Stimulated activated CD4-positive, alpha-beta T cell treated with anti-CD3 and anti-CD28 coated beads, Interleukin-15, amount 100 ng/mL, for 24 hours (primary cell): ENCODE data around the gene CHCHD4.
A peak's percentile ranks its signal among the peaks of the same experiment; 100 is the strongest.

Experiments
- DNase-seq: peaks from one replicate; pipeline ENCODE4 v3.0.0-alpha.2; 2020

CHCHD4 gene

GRCh38 chr3:14148041-14148985, 23.6 kb upstream of the CHCHD4 start:
- DNase-seq = no peak

DNA sequence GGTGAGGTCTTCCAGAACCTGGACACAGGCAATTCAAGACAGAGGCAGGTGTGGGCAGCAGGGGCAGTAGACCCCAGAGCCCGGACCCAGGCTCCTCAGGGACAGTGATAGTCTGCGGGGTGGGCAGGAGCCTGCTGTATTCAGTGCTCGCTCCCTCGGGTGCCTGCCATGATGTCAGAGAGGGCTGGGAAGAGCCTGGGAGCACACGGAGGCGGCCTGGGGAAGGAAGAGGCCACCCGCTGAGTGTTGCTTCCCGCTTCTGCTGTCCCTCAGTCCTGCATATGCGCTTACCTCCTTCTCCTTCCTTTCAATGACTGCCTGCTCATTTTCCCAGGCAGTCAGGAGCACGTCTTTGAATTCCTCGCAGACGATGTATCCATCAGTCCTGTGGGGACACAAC, 22.9 kb upstream of the CHCHD4 start:
- no peak for DNase-seq

DNA sequence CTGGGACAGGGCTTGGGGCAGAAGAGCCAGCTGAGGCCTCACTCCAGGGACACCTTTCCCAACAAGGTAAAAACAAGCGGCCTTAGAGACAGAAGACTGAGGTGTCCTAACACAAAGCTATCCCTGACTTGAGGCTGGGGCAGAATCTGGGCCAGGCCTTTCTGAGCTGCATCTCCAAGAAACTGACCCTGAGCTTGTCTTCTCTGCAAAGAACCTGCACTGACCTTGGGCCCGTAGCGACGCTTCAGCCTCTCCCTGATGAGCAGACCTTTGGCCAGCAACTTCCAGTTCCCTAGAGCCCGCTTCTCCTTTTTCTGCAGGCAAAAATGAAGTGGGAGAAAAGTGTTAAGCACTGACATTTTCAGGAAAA, 22.4 kb upstream of the CHCHD4 start:
- DNase-seq = no peak

GRCh38 chr3:14146381-14147065, 21.9 kb upstream of the CHCHD4 start:
- no peak for DNase-seq

DNA sequence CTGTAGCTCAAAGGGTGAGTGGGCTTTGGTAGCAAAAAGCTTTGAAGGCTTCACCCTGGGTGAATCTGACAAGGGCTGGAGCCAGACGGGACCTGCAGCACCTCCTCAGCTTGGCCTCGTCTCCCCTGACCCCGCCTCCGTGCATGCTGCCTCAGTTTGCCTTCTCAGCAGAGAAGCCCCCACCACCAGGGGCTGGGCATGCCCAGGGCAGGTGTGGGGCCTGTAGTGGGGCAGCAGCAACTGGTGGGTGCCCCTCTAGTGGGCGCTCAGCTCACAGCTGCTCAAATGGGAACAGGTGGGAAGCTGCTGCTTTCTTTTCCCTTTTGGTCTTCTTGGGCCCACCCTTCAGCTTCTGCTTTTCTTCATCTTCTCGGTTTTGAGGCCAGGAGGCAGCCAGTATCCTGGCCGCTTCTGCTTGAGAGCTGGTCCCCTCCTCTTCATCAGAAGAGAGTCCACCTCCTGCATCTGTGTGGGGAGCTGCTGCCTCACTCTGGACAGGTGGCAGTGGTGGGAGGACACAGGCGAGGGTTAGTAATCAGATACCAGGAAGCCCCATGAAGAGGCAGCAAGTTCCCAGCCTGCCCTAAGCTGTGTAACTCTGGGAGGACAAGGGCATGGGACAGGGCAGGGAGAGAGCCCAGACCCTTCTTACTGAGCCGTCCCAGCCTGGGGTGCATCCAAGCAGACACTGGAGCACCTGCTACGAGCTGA, 21.2 kb upstream of the CHCHD4 start:
- DNase-seq = no peak

GRCh38 chr3:14145236-14145635, 20.6 kb upstream of the CHCHD4 start:
- DNase-seq = no peak

- DNase-seq = peak; percentile 58
These were observed 19.9 kb upstream of the CHCHD4 start for GRCh38 chr3:14144423-14145075.

- DNase-seq = no peak
These were observed 18.9 kb upstream of the CHCHD4 start for GRCh38 chr3:14143271-14144225.

- DNase-seq = peak; percentile 51
These were observed 18.0 kb upstream of the CHCHD4 start for GRCh38 chr3:14142567-14143270.

GRCh38 chr3:14141602-14142341, 17.1 kb upstream of the CHCHD4 start:
- DNase-seq = no peak

DNA sequence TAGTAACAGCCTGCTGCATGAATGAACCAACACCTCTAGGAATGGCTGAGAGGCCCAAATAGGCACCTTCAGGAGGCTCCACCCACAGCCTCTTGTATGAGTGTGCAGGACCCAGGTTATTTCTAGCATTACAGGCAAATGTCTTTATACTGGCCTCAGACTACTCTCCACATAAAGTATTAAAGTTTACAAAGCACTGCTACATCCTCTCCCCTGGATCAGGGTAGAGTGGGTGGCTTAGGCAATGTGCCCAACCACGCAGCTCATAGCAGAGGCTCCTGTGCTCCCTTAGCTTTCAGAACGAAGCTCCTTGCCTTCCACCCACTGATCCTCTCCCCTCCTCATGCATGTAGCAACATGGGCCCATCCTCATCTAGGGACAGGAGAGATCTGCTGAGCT, 16.5 kb upstream of the CHCHD4 start:
- DNase-seq = no peak

DNA sequence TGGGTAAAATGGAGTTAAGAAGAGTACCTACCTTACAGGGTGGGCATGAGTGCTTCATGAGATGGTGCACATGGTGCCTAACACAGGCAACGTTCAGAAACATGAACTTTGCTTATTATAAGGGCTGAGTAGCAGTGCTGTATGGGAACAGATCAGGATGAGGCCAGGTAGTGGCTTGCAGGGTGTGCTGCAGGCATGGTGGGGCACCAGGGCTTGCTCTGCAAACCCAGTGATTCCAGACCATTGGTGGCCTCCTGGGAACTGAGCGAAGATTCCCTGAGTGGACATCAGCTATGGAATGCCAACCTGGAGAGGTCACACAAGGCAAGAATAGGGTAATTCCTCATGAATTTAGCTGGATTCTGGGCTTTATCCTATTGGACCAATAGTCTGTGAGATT, 16.0 kb upstream of the CHCHD4 start:
- no peak for DNase-seq

GRCh38 chr3:14139771-14140170, 15.1 kb upstream of the CHCHD4 start:
- DNase-seq = no peak

DNA sequence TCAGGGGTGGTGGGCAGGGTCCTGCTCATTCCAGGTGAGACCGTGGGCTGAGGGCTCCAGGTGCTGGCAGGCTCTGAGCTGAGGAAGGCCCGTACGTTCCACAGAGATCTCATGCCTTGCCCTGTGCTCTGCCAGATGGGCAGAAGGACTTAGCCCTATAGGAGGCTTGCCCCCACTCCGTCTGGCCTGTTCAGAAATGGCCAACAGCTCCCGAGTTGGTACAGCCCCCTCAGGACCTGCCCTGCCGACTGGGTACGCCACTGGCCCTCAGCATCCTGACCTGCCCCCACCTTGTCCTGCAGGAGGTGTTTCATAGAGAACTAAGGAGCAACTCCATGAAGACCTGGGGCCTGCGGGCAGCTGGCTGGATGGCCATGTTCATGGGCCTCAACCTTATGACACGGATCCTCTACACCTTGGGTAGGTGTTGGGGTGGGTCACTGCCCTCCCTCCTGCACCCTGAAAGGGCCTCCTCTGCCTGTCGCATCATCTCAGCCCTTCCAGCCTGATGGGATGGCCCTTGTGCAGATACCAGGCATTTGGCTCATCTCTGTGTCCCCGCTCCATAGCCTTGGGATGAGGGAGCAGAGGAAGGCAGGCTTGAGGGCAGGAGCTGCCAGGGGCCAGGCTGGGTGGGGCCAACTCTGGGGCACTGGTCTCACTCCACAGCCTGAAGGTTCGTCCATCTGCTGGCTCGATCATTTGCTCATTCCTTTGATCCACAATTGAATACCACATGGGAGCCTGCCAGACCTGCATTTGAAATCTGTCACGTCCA, 14.4 kb upstream of the CHCHD4 start:
- DNase-seq = no peak

GRCh38 chr3:14138109-14138877, 13.6 kb upstream of the CHCHD4 start:
- DNase-seq = no peak

DNA sequence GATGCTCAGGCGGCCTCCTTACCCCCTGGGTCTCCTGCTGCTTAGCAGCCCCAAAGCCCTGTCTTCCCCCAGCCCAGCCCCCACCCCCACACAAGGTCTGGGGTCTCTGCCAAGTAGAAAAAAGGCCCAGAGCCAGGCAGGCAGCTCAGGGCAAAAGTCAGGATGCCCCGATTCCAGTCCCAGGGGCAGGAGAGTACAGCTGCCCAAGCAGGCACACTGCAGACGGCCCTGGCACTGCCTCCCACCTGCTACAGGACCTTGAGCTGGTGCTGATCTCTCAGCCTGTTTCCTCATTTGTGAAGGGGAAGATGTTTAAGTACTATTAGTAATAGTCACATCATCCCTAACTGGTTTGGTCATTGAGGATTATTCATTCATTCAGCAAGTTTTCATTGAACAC, 12.8 kb upstream of the CHCHD4 start:
- no peak for DNase-seq

GRCh38 chr3:14137004-14137403, 12.3 kb upstream of the CHCHD4 start:
- no peak for DNase-seq

DNA sequence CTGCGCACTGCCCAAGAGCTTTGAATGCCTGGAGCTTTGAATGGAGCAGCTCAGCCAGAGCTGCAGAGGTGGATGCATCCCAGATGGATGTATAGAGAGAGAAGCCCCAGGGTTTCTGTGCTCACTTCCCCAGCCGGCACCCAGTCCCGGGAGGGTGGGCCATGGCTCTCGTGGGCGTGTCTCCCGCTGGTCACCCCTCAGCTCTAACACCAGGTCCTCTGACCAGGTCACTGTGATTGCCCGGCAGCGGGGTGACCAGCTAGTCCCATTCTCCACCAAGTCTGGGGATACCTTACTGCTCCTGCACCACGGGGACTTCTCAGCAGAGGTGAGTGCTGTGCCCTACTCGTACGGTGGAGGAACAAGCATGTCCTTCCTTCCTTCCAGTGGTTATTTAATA, 10.9 kb upstream of the CHCHD4 start:
- no peak for DNase-seq

DNA sequence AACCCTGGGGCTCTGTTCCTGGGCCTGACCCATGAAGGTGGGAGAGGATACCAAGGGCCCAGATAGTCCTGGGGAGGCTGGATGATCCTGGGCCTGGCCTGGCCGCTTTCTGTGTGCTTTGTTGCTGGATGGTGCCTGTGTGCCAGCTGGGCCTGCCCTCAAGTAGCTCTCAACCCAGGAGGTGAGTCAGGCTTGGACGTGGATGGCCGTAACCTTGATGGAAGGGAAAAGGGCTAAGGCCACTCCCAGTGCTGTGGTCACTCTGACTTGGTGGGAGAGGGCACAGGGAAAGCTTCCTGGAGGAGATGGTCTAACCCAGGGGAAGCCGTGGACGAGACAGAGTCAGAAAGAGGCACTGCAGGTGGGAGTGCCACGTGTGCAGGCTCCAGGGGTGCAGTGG, 9.6 kb upstream of the CHCHD4 start:
- DNase-seq = no peak
